HCT116 (cell line): ENCODE results near the gene AOPEP. TPM values are rescaled to one million over a fixed set of nuclear protein-coding genes. Genes with fewer than 3 reads are reported as not detected.

Source experiments
- ATAC-seq: fragments of 200-7000 bp; cut with Tn5 transposase; 2 replicates; pipeline ENCODE4 v1.9.1; 2020; ENCODE audit warnings: mild to moderate bottlenecking, moderate library complexity
- BruUV-seq: library from RNA; stranded (reverse); fragments of 400-500 nt; replicated peaks from 2 replicates; lab custom pipeline; 2021; lab: Mats Ljungman, UMichigan
- CTCF ChIA-PET: fragments of 300-600 bp; sonication (Branson Sonifier 250); formaldehyde crosslinking; loops from one replicate; lab custom pipeline; 2021; ENCODE audit warnings: antibody characterized with exemption; lab: Charles Lee
- POLR2A ChIA-PET: fragments of 300-600, 350-600 bp; sonication (Branson Sonifier 250); formaldehyde crosslinking; loops from one replicate; lab custom pipeline; 2021; ENCODE audit warnings: antibody characterized with exemption; lab: Charles Lee
- RAD21 ChIA-PET, 2 experiments: fragments of 300-600 bp; sonication (Branson Sonifier 250); formaldehyde crosslinking; loops; one replicate each; lab custom pipeline; 2023; ENCODE audit warnings: low total read pairs in 2 of 2; ENCODE audit not compliant: uncharacterized antibody in 2 of 2, unreplicated experiment in 2 of 2, low non-redundant PET in 1 of 2; lab: Charles Lee
- DNase-seq: peaks from one replicate; pipeline ENCODE4 v3.0.0-alpha.2; 2010; ENCODE audit warnings: low read depth, low spot score
- H2AFZ ChIP-seq: fragments of 200-600 bp; shearing (Covaris generic), sonication (generic); 2 replicates; pipeline ENCODE4 v1.6.1; 2017; ENCODE audit warnings: low read depth, mixed run types, mixed read lengths, antibody characterized with exemption, low read length; ENCODE audit not compliant: poor library complexity, severe bottlenecking
- H3K27ac ChIP-seq: 2 replicates; pipeline ENCODE4 v1.5.1; 2012; ENCODE audit warnings: low read depth, low read length
- H3K27me3 ChIP-seq: fragments of 200-600 bp; sonication (generic); 2 replicates; pipeline ENCODE4 v1.6.1; 2016; ENCODE audit warnings: mixed run types, low read length, mixed read lengths; ENCODE audit not compliant: insufficient read depth
- H3K36me3 ChIP-seq, 2 experiments: fragments of 200-500 bp in 1 of 2; fragments of 200-600 bp in 1 of 2; sonication (Bioruptor generic) in 1 of 2; sonication (generic) in 1 of 2; 2 replicates each; pipeline versions ENCODE4 v1.5.1 to v1.6.1; 2014 to 2016; ENCODE audit warnings: low read length in 2 of 2, inconsistent platforms in 1 of 2, mixed read lengths in 1 of 2, mixed run types in 1 of 2; ENCODE audit not compliant: insufficient read depth in 2 of 2, control insufficient read depth in 1 of 2
- H3K4me1 ChIP-seq, 2 experiments: fragments of 200-600 bp in 1 of 2; sonication (generic) in 1 of 2; 2 replicates each; pipeline versions ENCODE4 v1.5.1 to v1.6.1; 2012 to 2017; ENCODE audit warnings: low read length in 2 of 2, inconsistent platforms in 1 of 2, mild to moderate bottlenecking in 1 of 2, mixed read lengths in 1 of 2, mixed run types in 1 of 2, moderate library complexity in 1 of 2; ENCODE audit not compliant: insufficient read depth in 2 of 2, control insufficient read depth in 1 of 2
- H3K4me2 ChIP-seq: fragments of 200-600 bp; sonication (generic); 2 replicates; pipeline ENCODE4 v1.6.1; 2017; ENCODE audit warnings: mixed run types, low read length, mixed read lengths
- H3K4me3 ChIP-seq, 2 experiments: fragments of 200-600 bp in 1 of 2; sonication (generic) in 1 of 2; replicated peaks in 1 of 2; 2 replicates each; pipeline ENCODE4 v1.5.1; 2011 to 2016; ENCODE audit warnings: low read length in 2 of 2, control low read depth in 1 of 2, low read depth in 1 of 2, mild to moderate bottlenecking in 1 of 2, mixed read lengths in 1 of 2, mixed run types in 1 of 2
- H3K79me2 ChIP-seq: fragments of 200-600 bp; sonication (generic); 2 replicates; pipeline ENCODE4 v1.6.1; 2017; ENCODE audit warnings: mild to moderate bottlenecking, mixed run types, low read length, moderate library complexity, mixed read lengths; ENCODE audit not compliant: insufficient read depth
- H3K9ac ChIP-seq: fragments of 200-600 bp; sonication (generic); 2 replicates; pipeline ENCODE4 v1.6.1; 2016; ENCODE audit warnings: low read length, mixed read lengths
- H3K9me2 ChIP-seq: fragments of 200-600 bp; sonication (generic), shearing (Covaris generic); 2 replicates; pipeline ENCODE4 v1.6.1; 2017; ENCODE audit warnings: mixed run types, mild to moderate bottlenecking, moderate library complexity; ENCODE audit not compliant: insufficient read depth
- H3K9me3 ChIP-seq, 2 experiments: fragments of 200-500 bp in 1 of 2; fragments of 200-600 bp in 1 of 2; sonication (Bioruptor generic) in 1 of 2; sonication (generic) in 1 of 2; 2 replicates each; pipeline ENCODE4 v1.6.1; 2014 to 2017; ENCODE audit warnings: low read length in 2 of 2, mixed read lengths in 2 of 2, inconsistent platforms in 1 of 2, low read depth in 1 of 2, mild to moderate bottlenecking in 1 of 2, mixed run types in 1 of 2, moderate library complexity in 1 of 2; ENCODE audit not compliant: control insufficient read depth in 1 of 2, insufficient read depth in 1 of 2
- H4K20me1 ChIP-seq: fragments of 200-600 bp; sonication (generic), shearing (Covaris generic); 2 replicates; pipeline ENCODE4 v1.6.1; 2017; ENCODE audit warnings: mixed run types, mild to moderate bottlenecking, moderate library complexity; ENCODE audit not compliant: insufficient read depth
- CEBPB ChIP-seq: IDR thresholded peaks from 2 replicates; pipeline ENCODE4 v1.6.1; 2012; ENCODE audit warnings: low read depth
- EGR1 ChIP-seq: IDR thresholded peaks from 2 replicates; pipeline ENCODE4 v1.6.1; 2012; ENCODE audit warnings: low read depth
- ELF1 ChIP-seq: IDR thresholded peaks from 2 replicates; pipeline ENCODE4 v1.6.1; 2012; ENCODE audit warnings: low read depth, borderline replicate concordance
- EZH2 ChIP-seq: fragments of 200-600 bp; sonication (generic); IDR thresholded peaks from 2 replicates; pipeline ENCODE4 v1.6.1; 2017; ENCODE audit warnings: antibody characterized with exemption, mixed run types
- EZH2phosphoT487 ChIP-seq: fragments of 200-600 bp; IDR thresholded peaks from 2 replicates; pipeline ENCODE4 v1.6.1; 2018; ENCODE audit warnings: antibody characterized with exemption, borderline replicate concordance
- FOSL1 ChIP-seq: IDR thresholded peaks from 2 replicates; pipeline ENCODE4 v1.6.1; 2012; ENCODE audit warnings: low read depth
- POLR2A ChIP-seq: IDR thresholded peaks from 2 replicates; pipeline ENCODE4 v1.7.0; 2011; ENCODE audit warnings: borderline replicate concordance; ENCODE audit not compliant: insufficient read depth, insufficient read length; ENCODE audit errors: extremely low read depth
- SIN3A ChIP-seq: IDR thresholded peaks from 2 replicates; pipeline ENCODE4 v1.6.1; 2012; ENCODE audit warnings: low read depth
- SP1 ChIP-seq: IDR thresholded peaks from 2 replicates; pipeline ENCODE4 v1.6.1; 2012; ENCODE audit warnings: low read depth
- SRF ChIP-seq: IDR thresholded peaks from 2 replicates; pipeline ENCODE4 v1.6.1; 2012; ENCODE audit warnings: low read depth
- TCF7L2 ChIP-seq: IDR thresholded peaks from 2 replicates; pipeline ENCODE4 v1.7.0; 2011; ENCODE audit warnings: borderline replicate concordance, inconsistent platforms; ENCODE audit not compliant: insufficient read depth, insufficient read length; ENCODE audit errors: extremely low read depth
- YY1 ChIP-seq: IDR thresholded peaks from 2 replicates; pipeline ENCODE4 v1.6.1; 2011; ENCODE audit warnings: low read length, low read depth, moderate library complexity, mild to moderate bottlenecking; ENCODE audit not compliant: insufficient replicate concordance; ENCODE audit errors: extremely low read depth
- ZFX ChIP-seq: fragments of 450-650 bp; IDR thresholded peaks from 2 replicates; pipeline ENCODE4 v1.6.1; 2017
- ZNF274 ChIP-seq: fragments of 200-500 bp; sonication (Bioruptor generic); IDR thresholded peaks from 2 replicates; pipeline ENCODE4 v1.6.1; 2014; ENCODE audit warnings: mild to moderate bottlenecking, low read depth, low read length, inconsistent platforms
- intact Hi-C: fragments of 100-400 bp; cut with micrococcal nuclease; formaldehyde crosslinking; loops from 2 replicates; pipeline ENCODE4 v1.10.0; 2022
- total RNA-seq: library from RNA; stranded (reverse); gene quantifications from one replicate; pipeline ENCODE4 v1.2.1, GENCODE V29; 2021; ENCODE audit not compliant: unreplicated experiment
- TF ChIP-seq, protein P1 (sequence below): IDR thresholded peaks from 2 replicates; pipeline ENCODE4 v1.6.1; 2012; ENCODE audit warnings: low read depth
- TF ChIP-seq, protein P2 (sequence below), 3 experiments: fragments of 200-600 bp in 1 of 3; sonication (generic) in 1 of 3; IDR thresholded peaks in 2 of 3; conservative IDR thresholded peaks in 1 of 3; 2 replicates each; pipeline ENCODE4 v1.5.1; 2012 to 2017; ENCODE audit warnings: low read depth in 2 of 3, low read length in 2 of 3, antibody characterized with exemption in 1 of 3, borderline replicate concordance in 1 of 3, control low read depth in 1 of 3, mild to moderate bottlenecking in 1 of 3, mixed read lengths in 1 of 3, mixed run types in 1 of 3, moderate library complexity in 1 of 3; ENCODE audit not compliant: insufficient read depth in 1 of 3
- TF ChIP-seq, protein P3 (sequence below): IDR thresholded peaks from 2 replicates; pipeline ENCODE4 v1.6.1; 2011; ENCODE audit warnings: mild to moderate bottlenecking, low read length, moderate library complexity; ENCODE audit not compliant: insufficient replicate concordance; ENCODE audit errors: extremely low read depth
- TF ChIP-seq, protein P4 (sequence below): IDR thresholded peaks from 2 replicates; pipeline ENCODE4 v1.6.1; 2012
- TF ChIP-seq, protein P5 (sequence below): IDR thresholded peaks from 2 replicates; pipeline ENCODE4 v1.6.1; 2012

Gene AOPEP
- total RNA-seq, 1 experiment from 2014 or later, result 15.1 TPM

DNA sequence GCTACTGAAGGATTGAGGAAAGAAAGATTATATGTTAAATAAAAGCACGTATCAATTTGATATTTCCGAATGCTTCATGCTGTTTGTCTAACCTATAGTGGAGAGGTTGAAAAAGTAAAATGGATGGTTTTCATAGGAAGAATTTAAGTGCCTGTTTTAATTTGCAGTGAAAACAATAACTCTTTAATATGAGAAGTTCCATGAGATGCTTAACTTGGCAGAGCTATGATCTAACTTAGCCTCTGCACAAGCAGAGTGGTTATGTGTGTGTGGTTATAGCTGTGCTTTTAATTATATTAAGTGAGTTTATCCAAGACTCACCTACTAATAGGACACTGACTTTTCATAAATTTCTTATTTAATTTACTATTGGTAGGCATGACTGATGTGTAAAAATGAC lies 57.4 kb downstream of the AOPEP start:
- Histone ChIP-seq H4K20me1 (no peaks in the 10 kb centered on the region), H3K9me3 (no peaks in the 10 kb centered on the region), H3K36me3 (no peaks in the 10 kb centered on the region), H3K9ac (no peak overlapping the region), H3K9me2 (no peaks in the 10 kb centered on the region), H3K79me2 (no peaks in the 10 kb centered on the region; the same call in 1 of the 2 replicates), H3K4me2 (no peak overlapping the region), H2AFZ (no peak overlapping the region), H3K4me3 (no peak overlapping the region), H3K4me1 (peaks cover 6 to 10% of the 10 kb centered on the region in 2 experiments; a peak in 3 of 4 replicates), H3K27me3 (no peaks in the 10 kb centered on the region), H3K27ac (no peak overlapping the region)
- ChIA-PET POLR2A (no interaction called here), CTCF (interaction anchor here (0.6 to 3.4 kb wide), 7 partner anchors 24 to 384 kb away, joined by 3 to 20 read pairs (median 4); no protein-coding TSS in a partner anchor), RAD21 (interaction anchor here (0.7 to 1.1 kb wide), 3 partner anchors 63 to 344 kb away, joined by 3 read pairs; no protein-coding TSS in a partner anchor)
- DNase-seq, result no peak
- no TSS peak for BruUV-seq
- TF ChIP-seq SIN3A, result no peak
- TF ChIP-seq, protein P1, sequence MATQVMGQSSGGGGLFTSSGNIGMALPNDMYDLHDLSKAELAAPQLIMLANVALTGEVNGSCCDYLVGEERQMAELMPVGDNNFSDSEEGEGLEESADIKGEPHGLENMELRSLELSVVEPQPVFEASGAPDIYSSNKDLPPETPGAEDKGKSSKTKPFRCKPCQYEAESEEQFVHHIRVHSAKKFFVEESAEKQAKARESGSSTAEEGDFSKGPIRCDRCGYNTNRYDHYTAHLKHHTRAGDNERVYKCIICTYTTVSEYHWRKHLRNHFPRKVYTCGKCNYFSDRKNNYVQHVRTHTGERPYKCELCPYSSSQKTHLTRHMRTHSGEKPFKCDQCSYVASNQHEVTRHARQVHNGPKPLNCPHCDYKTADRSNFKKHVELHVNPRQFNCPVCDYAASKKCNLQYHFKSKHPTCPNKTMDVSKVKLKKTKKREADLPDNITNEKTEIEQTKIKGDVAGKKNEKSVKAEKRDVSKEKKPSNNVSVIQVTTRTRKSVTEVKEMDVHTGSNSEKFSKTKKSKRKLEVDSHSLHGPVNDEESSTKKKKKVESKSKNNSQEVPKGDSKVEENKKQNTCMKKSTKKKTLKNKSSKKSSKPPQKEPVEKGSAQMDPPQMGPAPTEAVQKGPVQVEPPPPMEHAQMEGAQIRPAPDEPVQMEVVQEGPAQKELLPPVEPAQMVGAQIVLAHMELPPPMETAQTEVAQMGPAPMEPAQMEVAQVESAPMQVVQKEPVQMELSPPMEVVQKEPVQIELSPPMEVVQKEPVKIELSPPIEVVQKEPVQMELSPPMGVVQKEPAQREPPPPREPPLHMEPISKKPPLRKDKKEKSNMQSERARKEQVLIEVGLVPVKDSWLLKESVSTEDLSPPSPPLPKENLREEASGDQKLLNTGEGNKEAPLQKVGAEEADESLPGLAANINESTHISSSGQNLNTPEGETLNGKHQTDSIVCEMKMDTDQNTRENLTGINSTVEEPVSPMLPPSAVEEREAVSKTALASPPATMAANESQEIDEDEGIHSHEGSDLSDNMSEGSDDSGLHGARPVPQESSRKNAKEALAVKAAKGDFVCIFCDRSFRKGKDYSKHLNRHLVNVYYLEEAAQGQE, result no peak
- no peak for TF ChIP-seq EGR1
- no peak for TF ChIP-seq TCF7L2
- TF ChIP-seq ZFX, result no peak
- TF ChIP-seq, protein P2, sequence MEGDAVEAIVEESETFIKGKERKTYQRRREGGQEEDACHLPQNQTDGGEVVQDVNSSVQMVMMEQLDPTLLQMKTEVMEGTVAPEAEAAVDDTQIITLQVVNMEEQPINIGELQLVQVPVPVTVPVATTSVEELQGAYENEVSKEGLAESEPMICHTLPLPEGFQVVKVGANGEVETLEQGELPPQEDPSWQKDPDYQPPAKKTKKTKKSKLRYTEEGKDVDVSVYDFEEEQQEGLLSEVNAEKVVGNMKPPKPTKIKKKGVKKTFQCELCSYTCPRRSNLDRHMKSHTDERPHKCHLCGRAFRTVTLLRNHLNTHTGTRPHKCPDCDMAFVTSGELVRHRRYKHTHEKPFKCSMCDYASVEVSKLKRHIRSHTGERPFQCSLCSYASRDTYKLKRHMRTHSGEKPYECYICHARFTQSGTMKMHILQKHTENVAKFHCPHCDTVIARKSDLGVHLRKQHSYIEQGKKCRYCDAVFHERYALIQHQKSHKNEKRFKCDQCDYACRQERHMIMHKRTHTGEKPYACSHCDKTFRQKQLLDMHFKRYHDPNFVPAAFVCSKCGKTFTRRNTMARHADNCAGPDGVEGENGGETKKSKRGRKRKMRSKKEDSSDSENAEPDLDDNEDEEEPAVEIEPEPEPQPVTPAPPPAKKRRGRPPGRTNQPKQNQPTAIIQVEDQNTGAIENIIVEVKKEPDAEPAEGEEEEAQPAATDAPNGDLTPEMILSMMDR (IDR thresholded peaks at IDR 0.05 in 2 of 3, conservative IDR thresholded peaks at IDR 0.05 in 1 of 3; ENCODE audit: borderline replicate concordance in 1 of 3, insufficient read depth in 1 of 3, low read depth in 2 of 3, low read length in 2 of 3), result no peak
- TF ChIP-seq ZNF274, result no peak
- TF ChIP-seq, protein P3, sequence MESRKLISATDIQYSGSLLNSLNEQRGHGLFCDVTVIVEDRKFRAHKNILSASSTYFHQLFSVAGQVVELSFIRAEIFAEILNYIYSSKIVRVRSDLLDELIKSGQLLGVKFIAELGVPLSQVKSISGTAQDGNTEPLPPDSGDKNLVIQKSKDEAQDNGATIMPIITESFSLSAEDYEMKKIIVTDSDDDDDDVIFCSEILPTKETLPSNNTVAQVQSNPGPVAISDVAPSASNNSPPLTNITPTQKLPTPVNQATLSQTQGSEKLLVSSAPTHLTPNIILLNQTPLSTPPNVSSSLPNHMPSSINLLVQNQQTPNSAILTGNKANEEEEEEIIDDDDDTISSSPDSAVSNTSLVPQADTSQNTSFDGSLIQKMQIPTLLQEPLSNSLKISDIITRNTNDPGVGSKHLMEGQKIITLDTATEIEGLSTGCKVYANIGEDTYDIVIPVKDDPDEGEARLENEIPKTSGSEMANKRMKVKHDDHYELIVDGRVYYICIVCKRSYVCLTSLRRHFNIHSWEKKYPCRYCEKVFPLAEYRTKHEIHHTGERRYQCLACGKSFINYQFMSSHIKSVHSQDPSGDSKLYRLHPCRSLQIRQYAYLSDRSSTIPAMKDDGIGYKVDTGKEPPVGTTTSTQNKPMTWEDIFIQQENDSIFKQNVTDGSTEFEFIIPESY, result no peak
- TF ChIP-seq, protein P4, sequence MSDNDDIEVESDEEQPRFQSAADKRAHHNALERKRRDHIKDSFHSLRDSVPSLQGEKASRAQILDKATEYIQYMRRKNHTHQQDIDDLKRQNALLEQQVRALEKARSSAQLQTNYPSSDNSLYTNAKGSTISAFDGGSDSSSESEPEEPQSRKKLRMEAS, result no peak
- TF ChIP-seq FOSL1, result no peak
- TF ChIP-seq SRF, result no peak
- TF ChIP-seq, protein P5, sequence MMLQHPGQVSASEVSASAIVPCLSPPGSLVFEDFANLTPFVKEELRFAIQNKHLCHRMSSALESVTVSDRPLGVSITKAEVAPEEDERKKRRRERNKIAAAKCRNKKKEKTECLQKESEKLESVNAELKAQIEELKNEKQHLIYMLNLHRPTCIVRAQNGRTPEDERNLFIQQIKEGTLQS, result no peak
- no peak for TF ChIP-seq ELF1
- no peak for TF ChIP-seq EZH2phosphoT487
- TF ChIP-seq EZH2, result no peak
- TF ChIP-seq SP1, result no peak
- no peak for TF ChIP-seq YY1
- TF ChIP-seq POLR2A, result no peak
- no peak for TF ChIP-seq CEBPB
- no peak for ATAC-seq
- intact Hi-C loops, result loop anchor here (2.0 to 5.0 kb wide), 5 partner anchors 128 to 1433 kb away; no protein-coding TSS in a partner anchor
